Hematopoietic multipotent progenitor cell treated with erythropoietin and hydrocortisone succinate and interleukin-3 and kit ligand, for 17 days (in vitro differentiated cells): Measurements from ENCODE around the gene EPRS1.
"Not testable (repeated sequence)": the region's sequence is repeated elsewhere in the genome, so short reads cannot be mapped to it uniquely, and the experiment has no call there.

Experiments
- DNase-seq: peaks from one replicate; pipeline ENCODE4 v3.0.0-alpha.2; 2015; ENCODE audit warnings: low spot score

The EPRS1 gene

GRCh38 chr1:220046052-220046930 is at the start of gene EPRS1:
TSS of gene EPRS1 (minus strand) at chr1:220046505. CDS start at chr1:220046388, 117 bp downstream.
- DNase-seq, result peak; percentile 87

DNA sequence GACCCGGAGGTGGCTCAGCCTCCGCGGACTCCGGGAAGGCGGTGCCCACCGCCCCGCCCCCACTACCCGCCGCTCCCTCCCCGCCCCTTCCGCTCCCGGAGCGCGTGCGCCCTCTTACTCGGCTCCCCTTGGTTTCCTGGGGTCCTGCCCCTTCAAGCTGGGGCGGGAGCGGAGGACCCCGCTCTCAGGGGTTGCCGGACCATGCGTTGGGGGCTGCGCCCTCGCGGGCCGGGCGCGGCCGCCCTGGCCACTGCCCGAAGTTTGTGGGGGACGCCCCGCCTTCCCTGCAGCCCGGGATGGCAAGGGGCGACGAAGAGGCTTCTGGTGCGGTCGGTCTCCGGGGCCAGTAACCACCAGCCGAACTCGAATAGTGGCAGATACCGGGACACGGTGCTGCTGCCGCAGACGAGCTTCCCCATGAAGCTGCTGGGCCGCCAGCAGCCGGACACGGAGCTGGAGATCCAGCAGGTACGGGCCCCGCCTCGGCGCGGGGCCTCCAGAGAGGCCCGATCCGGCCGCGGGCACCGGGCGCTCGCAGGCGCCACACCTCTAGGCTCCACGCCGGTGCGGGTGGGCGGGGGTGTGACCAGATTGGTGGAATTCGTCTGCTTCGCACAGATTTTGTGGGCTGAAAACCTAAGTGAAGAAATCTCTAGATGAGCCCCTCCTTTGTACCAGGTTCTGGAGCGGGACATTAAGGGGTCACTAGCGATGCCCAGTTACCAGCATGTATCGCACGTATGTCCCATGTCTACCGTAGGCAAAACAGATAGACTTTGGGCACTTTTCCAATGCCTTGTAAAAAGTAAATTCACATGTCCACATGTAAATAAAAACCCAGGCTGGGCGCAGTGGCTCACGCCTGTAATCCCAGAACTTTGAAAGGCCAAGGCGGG is 48.0 kb upstream of the EPRS1 start, which contains the start of gene IARS2:
TSS of gene IARS2 (plus strand) at position 117 of the 896 bp plus-strand sequence. CDS start at position 202, 85 bp downstream.
- DNase-seq, result peak; percentile 73

DNA sequence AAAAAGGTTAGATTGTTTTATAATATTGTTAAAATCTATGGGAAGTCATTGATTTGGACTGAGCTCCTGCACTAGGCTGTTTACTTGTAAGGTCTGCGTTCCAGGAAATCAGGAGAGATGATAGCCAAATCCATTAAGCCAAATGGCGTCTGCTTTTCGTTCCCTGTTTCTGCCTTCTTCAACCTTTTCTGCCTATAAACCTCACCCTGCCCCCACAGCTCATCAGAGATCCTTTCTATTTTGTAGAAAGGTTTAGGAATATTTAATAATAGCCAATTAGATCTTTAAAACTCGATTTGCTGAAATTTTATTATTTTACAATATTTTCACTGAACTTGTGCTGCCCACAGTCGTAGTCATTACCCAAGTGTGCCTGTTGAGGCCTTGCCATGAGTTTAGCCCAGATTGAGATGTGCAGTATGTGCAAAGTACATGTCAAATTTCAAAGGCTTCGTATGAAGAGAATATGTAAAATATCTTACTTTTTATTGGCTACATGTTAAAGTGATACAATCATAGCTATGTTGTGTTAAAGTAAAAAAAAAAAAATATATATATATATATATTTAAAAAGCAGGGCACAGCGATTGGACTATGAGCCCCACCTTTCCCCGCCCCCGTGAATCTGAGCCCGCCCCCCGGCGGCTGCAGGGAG is 47.2 kb upstream of the EPRS1 start:
- no peak for DNase-seq

- DNase-seq, result no peak
Measured at GRCh38 chr1:220092694-220093093, 46.4 kb upstream of the EPRS1 start.

GRCh38 chr1:220089650-220090556 is 43.6 kb upstream of the EPRS1 start, which contains the start of gene BPNT1:
TSS of gene BPNT1 (minus strand) at chr1:220089788. CDS start at chr1:220079846, 9,942 bp downstream.
- DNase-seq, result peak; percentile 95

GRCh38 chr1:220086261-220086686 is 40.0 kb upstream of the EPRS1 start:
- DNase-seq, result not testable (repeated sequence)

DNA sequence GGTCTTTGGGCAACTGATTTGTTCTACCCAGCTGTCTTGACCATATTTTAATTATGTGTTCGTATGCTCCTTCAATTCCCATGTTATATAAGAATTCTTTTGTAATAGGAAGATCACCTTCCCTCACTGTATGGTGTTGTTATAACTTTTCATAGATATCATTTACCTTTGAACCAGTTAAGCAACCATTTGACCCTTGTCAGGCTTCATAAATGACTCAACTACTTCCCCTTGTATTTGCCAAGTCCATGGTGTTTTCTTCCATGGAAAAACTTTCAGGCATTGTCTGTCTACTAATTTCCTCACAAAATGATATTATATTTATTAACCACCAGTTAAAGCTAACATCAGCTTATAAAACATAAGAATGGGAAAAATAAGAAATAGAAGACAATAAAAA is 38.2 kb upstream of the EPRS1 start:
- no peak for DNase-seq

- DNase-seq, result no peak
Measured at GRCh38 chr1:220077887-220078286, 31.6 kb upstream of the EPRS1 start.

- DNase-seq, result no peak
Measured at GRCh38 chr1:220076861-220077762, 30.8 kb upstream of the EPRS1 start.

- no peak for DNase-seq
Measured at GRCh38 chr1:220067269-220068204, 21.2 kb upstream of the EPRS1 start.

GRCh38 chr1:220062629-220063028 is 16.3 kb upstream of the EPRS1 start:
- DNase-seq, result no peak

GRCh38 chr1:220060876-220061275 is 14.6 kb upstream of the EPRS1 start:
- DNase-seq, result no peak

DNA sequence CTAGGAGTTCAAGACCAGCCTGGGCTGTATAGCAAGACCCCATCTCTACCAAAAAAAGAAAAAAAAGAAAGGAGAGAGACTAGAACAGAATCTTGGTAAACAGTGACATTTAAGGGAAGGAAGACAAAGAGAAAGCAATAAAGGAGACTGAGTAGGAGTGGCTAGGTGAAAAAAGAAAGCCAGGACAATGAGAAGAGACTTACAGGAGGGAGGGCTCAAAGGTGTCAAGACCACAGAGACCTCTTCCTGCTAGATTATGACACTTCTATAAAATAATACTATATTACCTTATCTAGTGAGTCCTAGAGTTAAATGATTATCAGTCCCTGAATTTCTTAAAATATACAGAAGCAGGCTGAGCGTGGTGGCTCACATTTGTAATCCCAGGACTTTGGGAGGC is 10.1 kb upstream of the EPRS1 start:
- no peak for DNase-seq

DNA sequence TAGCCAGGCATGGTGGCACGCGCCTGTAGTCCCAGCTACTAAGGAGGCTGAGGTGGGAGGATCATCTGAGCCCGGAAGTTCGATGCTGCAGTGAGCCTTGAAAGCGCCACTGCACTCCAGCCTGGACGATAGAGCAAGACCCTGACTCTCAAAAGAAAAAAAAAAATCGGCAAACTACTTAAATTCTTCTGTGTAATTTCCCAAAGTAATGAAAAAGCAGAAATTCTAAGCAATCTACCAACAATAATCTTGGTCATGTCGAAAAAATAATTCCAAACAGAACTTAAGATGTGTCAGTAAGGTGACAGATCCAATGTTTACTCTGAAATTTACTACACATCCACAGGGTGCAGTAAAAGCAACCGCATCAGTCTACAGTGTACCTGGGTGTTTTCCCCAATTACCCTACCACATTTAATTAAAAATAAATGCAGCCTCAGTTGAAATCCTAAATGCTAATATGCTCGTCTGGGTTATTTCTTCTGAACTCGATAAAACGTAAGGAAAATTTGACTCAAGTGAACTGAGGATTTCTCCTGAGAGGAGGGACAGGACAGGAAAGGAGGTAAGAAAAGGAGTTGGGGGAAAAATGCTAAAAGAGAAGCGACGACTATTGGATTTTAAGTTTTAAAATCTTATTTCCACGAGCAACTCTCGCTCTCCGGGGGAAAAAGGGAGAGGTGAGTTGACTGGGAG is 801 bp downstream of the EPRS1 start:
- peak; percentile 39 for DNase-seq

- DNase-seq, result peak; percentile 9
Measured at GRCh38 chr1:220044678-220045355, 1.5 kb downstream of the EPRS1 start.

DNA sequence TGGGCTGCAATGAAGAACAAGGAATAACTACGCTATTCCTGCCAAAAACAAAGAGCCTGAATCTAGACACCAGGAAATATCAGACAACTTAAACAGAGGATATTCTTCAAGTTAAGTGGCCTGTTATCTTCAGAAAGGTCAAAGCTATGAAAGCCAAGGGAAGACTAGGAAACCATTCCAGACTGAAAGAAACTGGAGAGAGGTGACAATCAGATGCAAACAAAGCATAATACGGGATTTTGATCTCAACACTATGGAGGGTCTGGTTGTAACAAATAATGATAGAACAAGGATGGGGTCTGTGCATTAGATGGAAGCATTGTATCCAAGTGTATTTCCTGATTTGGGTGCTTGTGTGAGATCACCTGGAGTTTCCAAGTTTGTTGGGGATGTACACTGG is 2.7 kb downstream of the EPRS1 start:
- no peak for DNase-seq

- no peak for DNase-seq
Measured at GRCh38 chr1:220040028-220040596, 6.2 kb downstream of the EPRS1 start.
